ENCODE data around the gene TMEM52.

The TMEM52 gene

DNA sequence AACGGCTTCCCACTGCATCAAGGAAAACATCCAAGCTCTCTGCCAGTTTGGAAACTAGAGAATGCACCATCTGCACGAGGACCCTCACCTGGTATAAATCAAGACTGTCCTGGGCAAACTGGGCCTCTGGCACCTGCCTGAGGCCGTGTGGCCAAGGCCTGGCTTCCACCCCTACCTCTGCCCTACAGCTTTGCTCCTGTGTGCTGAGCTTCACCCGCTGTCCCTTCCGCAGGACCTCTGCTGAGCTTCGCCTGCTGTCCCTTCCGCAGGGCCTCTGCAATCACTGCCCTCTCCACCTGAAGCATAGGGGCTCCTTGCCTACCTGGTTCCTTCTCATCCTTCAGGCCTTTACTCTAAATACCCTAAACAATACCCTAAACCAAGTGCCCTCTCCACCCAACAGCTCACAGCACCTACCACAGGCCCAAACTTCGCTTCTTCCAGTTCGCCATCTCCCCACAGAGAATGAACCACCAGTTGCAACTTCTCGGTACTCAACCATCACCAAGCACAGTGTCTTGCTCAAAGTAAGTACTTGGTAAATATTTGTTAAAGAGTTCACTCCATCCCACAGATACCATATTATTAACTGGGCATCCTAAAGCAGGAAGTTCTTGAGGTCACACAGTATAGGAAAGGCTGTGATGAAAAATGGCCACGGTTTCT is 46.6 kb downstream of the TMEM52 start:
- DNase-seq (ENCODE audit: low spot score) = no peak

DNA sequence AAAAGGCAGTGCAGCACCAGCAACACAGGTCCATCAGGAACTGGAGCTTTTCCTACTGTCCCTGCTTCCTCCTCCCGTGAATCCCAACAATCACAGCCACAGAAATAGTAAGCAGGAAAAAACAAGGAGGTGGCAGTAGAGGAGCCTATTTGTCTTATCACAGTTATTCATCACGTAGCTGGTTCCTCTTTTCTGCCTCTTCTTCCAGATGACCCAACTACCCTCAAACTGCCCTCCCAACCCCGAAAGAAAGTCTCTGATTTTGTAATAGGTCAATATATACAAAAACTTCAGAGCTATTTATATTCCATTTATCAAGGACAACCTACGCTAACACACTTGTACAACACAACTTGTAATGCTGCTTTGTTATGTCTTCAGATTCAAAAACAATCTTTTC is 49.6 kb downstream of the TMEM52 start:
- DNase-seq (ENCODE audit: low spot score) = no peak

Measured in activated CD4-positive, alpha-beta T cell treated with anti-CD3 and anti-CD28 coated beads, Interleukin-2, Interleukin-4, amounts not matched to agents 100 ng/mL and 50 ng/mL, durations not matched to agents 16 hours and 8 hours (primary cell).